ENCODE data around the gene EPHA1.

The EPHA1 gene

GRCh38 chr7:143361552-143362130 is 47.0 kb downstream of the EPHA1 start:
- Histone ChIP-seq H3K36me3 (ENCODE audit: insufficient read depth, low read length) (no peaks in the 10 kb centered on the region), H3K27me3 (ENCODE audit: insufficient read depth, low read length) (peaks cover 40% of the 10 kb centered on the region), H3K4me1 (ENCODE audit: insufficient read depth, low read length) (no peaks in the 10 kb centered on the region), H3K9me3 (ENCODE audit: low read length) (peaks cover 3% of the 10 kb centered on the region), H3K4me3 (ENCODE audit: low read length) (peak overlapping the region; percentile 63), H2AFZ (ENCODE audit: low read depth, low read length) (peak overlapping the region; percentile 83)

GRCh38 chr7:143360788-143361551 is 47.7 kb downstream of the EPHA1 start:
- Histone ChIP-seq H3K27me3 (ENCODE audit: insufficient read depth, low read length) (peaks cover 43% of the 10 kb centered on the region), H3K4me3 (ENCODE audit: low read length) (peak overlapping the region; percentile 31)

GRCh38 chr7:143359771-143360353 is 48.8 kb downstream of the EPHA1 start:
- Histone ChIP-seq H3K4me3 (ENCODE audit: low read length) (no peak overlapping the region), H3K4me1 (ENCODE audit: insufficient read depth, low read length) (no peaks in the 10 kb centered on the region), H3K9me3 (ENCODE audit: low read length) (peaks cover 3% of the 10 kb centered on the region), H3K36me3 (ENCODE audit: insufficient read depth, low read length) (no peaks in the 10 kb centered on the region), H2AFZ (ENCODE audit: low read depth, low read length) (no peak overlapping the region), H3K27me3 (ENCODE audit: insufficient read depth, low read length) (peaks cover 40% of the 10 kb centered on the region)

More at GRCh38 chr7:143360788-143361551, 47.7 kb downstream of the EPHA1 start:
- Histone ChIP-seq H3K9me3 (ENCODE audit: low read length) (peaks cover 3% of the 10 kb centered on the region), H3K4me1 (ENCODE audit: insufficient read depth, low read length) (no peaks in the 10 kb centered on the region), H3K36me3 (ENCODE audit: insufficient read depth, low read length) (no peaks in the 10 kb centered on the region), H2AFZ (ENCODE audit: low read depth, low read length) (no peak overlapping the region)

- Histone ChIP-seq H3K4me3 (ENCODE audit: low read length) (no peak overlapping the region), H3K27me3 (ENCODE audit: insufficient read depth, low read length) (peaks cover 32% of the 10 kb centered on the region), H3K9me3 (ENCODE audit: low read length) (peaks cover 3% of the 10 kb centered on the region), H3K4me1 (ENCODE audit: insufficient read depth, low read length) (no peaks in the 10 kb centered on the region), H2AFZ (ENCODE audit: low read depth, low read length) (no peak overlapping the region), H3K36me3 (ENCODE audit: insufficient read depth, low read length) (no peaks in the 10 kb centered on the region)
Measured at GRCh38 chr7:143358626-143359025, 50.0 kb downstream of the EPHA1 start.

GRCh38 chr7:143356414-143357050 is 52.1 kb downstream of the EPHA1 start:
- Histone ChIP-seq H2AFZ (ENCODE audit: low read depth, low read length) (no peak overlapping the region), H3K9me3 (ENCODE audit: low read length) (peaks cover 3% of the 10 kb centered on the region), H3K36me3 (ENCODE audit: insufficient read depth, low read length) (no peaks in the 10 kb centered on the region), H3K4me1 (ENCODE audit: insufficient read depth, low read length) (peaks cover 17% of the 10 kb centered on the region), H3K4me3 (ENCODE audit: low read length) (no peak overlapping the region), H3K27me3 (ENCODE audit: insufficient read depth, low read length) (peaks cover 21% of the 10 kb centered on the region)

- no peaks in the 10 kb centered on the region for H3K36me3 ChIP-seq (ENCODE audit: insufficient read depth, low read length)
- peaks cover 3% of the 10 kb centered on the region for H3K9me3 ChIP-seq (ENCODE audit: low read length)
- H2AFZ ChIP-seq (ENCODE audit: low read depth, low read length) = no peak overlapping the region
- H3K4me1 ChIP-seq (ENCODE audit: insufficient read depth, low read length) = peaks cover 17% of the 10 kb centered on the region
- H3K27me3 ChIP-seq (ENCODE audit: insufficient read depth, low read length) = peaks cover 17% of the 10 kb centered on the region
- no peak overlapping the region for H3K4me3 ChIP-seq (ENCODE audit: low read length)
Measured at GRCh38 chr7:143355450-143356385, 52.9 kb downstream of the EPHA1 start.

GRCh38 chr7:143354965-143355364 is 53.7 kb downstream of the EPHA1 start:
- peaks cover 3% of the 10 kb centered on the region for H3K9me3 ChIP-seq (ENCODE audit: low read length)
- H3K4me1 ChIP-seq (ENCODE audit: insufficient read depth, low read length) = peaks cover 17% of the 10 kb centered on the region
- H3K27me3 ChIP-seq (ENCODE audit: insufficient read depth, low read length) = peaks cover 16% of the 10 kb centered on the region
- no peak overlapping the region for H3K4me3 ChIP-seq (ENCODE audit: low read length)
- H2AFZ ChIP-seq (ENCODE audit: low read depth, low read length) = no peak overlapping the region
- no peaks in the 10 kb centered on the region for H3K36me3 ChIP-seq (ENCODE audit: insufficient read depth, low read length)

- H3K4me1 ChIP-seq (ENCODE audit: insufficient read depth, low read length) = peaks cover 17% of the 10 kb centered on the region
- H3K4me3 ChIP-seq (ENCODE audit: low read length) = no peak overlapping the region
- no peaks in the 10 kb centered on the region for H3K9me3 ChIP-seq (ENCODE audit: low read length)
- H3K36me3 ChIP-seq (ENCODE audit: insufficient read depth, low read length) = no peaks in the 10 kb centered on the region
- H2AFZ ChIP-seq (ENCODE audit: low read depth, low read length) = no peak overlapping the region
- peaks cover 16% of the 10 kb centered on the region for H3K27me3 ChIP-seq (ENCODE audit: insufficient read depth, low read length)
Measured at GRCh38 chr7:143354376-143354775, 54.3 kb downstream of the EPHA1 start.

GRCh38 chr7:143352531-143353002 is 56.1 kb downstream of the EPHA1 start:
- H2AFZ ChIP-seq (ENCODE audit: low read depth, low read length) = no peak overlapping the region
- H3K27me3 ChIP-seq (ENCODE audit: insufficient read depth, low read length) = peaks cover 24% of the 10 kb centered on the region
- H3K36me3 ChIP-seq (ENCODE audit: insufficient read depth, low read length) = no peaks in the 10 kb centered on the region
- no peak overlapping the region for H3K4me3 ChIP-seq (ENCODE audit: low read length)
- H3K4me1 ChIP-seq (ENCODE audit: insufficient read depth, low read length) = peaks cover 17% of the 10 kb centered on the region
- H3K9me3 ChIP-seq (ENCODE audit: low read length) = no peaks in the 10 kb centered on the region

- H3K4me1 ChIP-seq (ENCODE audit: insufficient read depth, low read length) = peaks cover 17% of the 10 kb centered on the region
- H3K9me3 ChIP-seq (ENCODE audit: low read length) = no peaks in the 10 kb centered on the region
- peaks cover 31% of the 10 kb centered on the region for H3K27me3 ChIP-seq (ENCODE audit: insufficient read depth, low read length)
- no peak overlapping the region for H3K4me3 ChIP-seq (ENCODE audit: low read length)
- H2AFZ ChIP-seq (ENCODE audit: low read depth, low read length) = no peak overlapping the region
- no peaks in the 10 kb centered on the region for H3K36me3 ChIP-seq (ENCODE audit: insufficient read depth, low read length)
Measured at GRCh38 chr7:143351574-143351973, 57.1 kb downstream of the EPHA1 start.

- no peak overlapping the region for H3K4me3 ChIP-seq (ENCODE audit: low read length)
- peaks cover 17% of the 10 kb centered on the region for H3K4me1 ChIP-seq (ENCODE audit: insufficient read depth, low read length)
- peaks cover 32% of the 10 kb centered on the region for H3K27me3 ChIP-seq (ENCODE audit: insufficient read depth, low read length)
- no peak overlapping the region for H2AFZ ChIP-seq (ENCODE audit: low read depth, low read length)
- H3K36me3 ChIP-seq (ENCODE audit: insufficient read depth, low read length) = no peaks in the 10 kb centered on the region
- H3K9me3 ChIP-seq (ENCODE audit: low read length) = no peaks in the 10 kb centered on the region
Measured at GRCh38 chr7:143351060-143351459, 57.6 kb downstream of the EPHA1 start.

- Histone ChIP-seq H3K27me3 (ENCODE audit: insufficient read depth, low read length) (peaks cover 47% of the 10 kb centered on the region), H2AFZ (ENCODE audit: low read depth, low read length) (no peak overlapping the region), H3K36me3 (ENCODE audit: insufficient read depth, low read length) (no peaks in the 10 kb centered on the region), H3K4me3 (ENCODE audit: low read length) (no peak overlapping the region), H3K9me3 (ENCODE audit: low read length) (no peaks in the 10 kb centered on the region), H3K4me1 (ENCODE audit: insufficient read depth, low read length) (peaks cover 14% of the 10 kb centered on the region)
Measured at GRCh38 chr7:143347950-143348349, 60.7 kb downstream of the EPHA1 start.

All from neuron (in vitro differentiated cells).